WTC11 (cell line): ENCODE measurements around the gene SLC17A5. TPM values are rescaled to one million over a fixed set of nuclear protein-coding genes. Genes with fewer than 3 reads are reported as not detected.

ENCODE experiments used
- ATAC-seq: fragments of 200-7000 bp; cut with Tn5 transposase; 2 replicates; pipeline ENCODE4 v1.10.0; 2021; ENCODE audit warnings: mild to moderate bottlenecking, moderate library complexity
- CTCF ChIA-PET: fragments of 300-600 bp; sonication (Branson Sonifier 250); formaldehyde crosslinking; loops from one replicate; lab custom pipeline; 2021; ENCODE audit warnings: antibody characterized with exemption; lab: Charles Lee
- POLR2A ChIA-PET: fragments of 350-600 bp; sonication (Branson Sonifier 250); formaldehyde crosslinking; loops from one replicate; lab custom pipeline; 2021; ENCODE audit warnings: antibody characterized with exemption; lab: Charles Lee
- DNase-seq: peaks from one replicate; pipeline ENCODE4 v3.0.0; 2021; ENCODE audit warnings: low spot score
- H3K27ac Mint-ChIP-seq: 2 replicates; pipeline ENCODE4 v1.8.0; 2021; ENCODE audit warnings: mixed read lengths
- H3K27me3 Mint-ChIP-seq: 2 replicates; pipeline ENCODE4 v1.8.0; 2021; ENCODE audit warnings: low read depth, mild to moderate bottlenecking, moderate library complexity, mixed read lengths
- H3K36me3 Mint-ChIP-seq: 2 replicates; pipeline ENCODE4 v1.8.0; 2021; ENCODE audit warnings: mixed read lengths
- H3K4me1 Mint-ChIP-seq: 2 replicates; pipeline ENCODE4 v1.8.0; 2022; ENCODE audit warnings: mixed read lengths
- H3K4me3 Mint-ChIP-seq: 2 replicates; pipeline ENCODE4 v1.8.0; 2021; ENCODE audit warnings: mild to moderate bottlenecking, moderate library complexity, mixed read lengths
- H3K9me3 Mint-ChIP-seq: 2 replicates; pipeline ENCODE4 v1.8.0; 2021; ENCODE audit warnings: mixed read lengths
- EMX1 ChIP-seq: fragments of 250-450 bp; sonication (Bioruptor Pico); IDR thresholded peaks from 2 replicates; pipeline ENCODE4 v1.8.0; 2021; ENCODE audit warnings: mild to moderate bottlenecking
- ETV6 ChIP-seq: sonication (generic); formaldehyde crosslinking; IDR thresholded peaks from 2 replicates; pipeline ENCODE4 v1.8.1; 2022; ENCODE audit warnings: mild to moderate bottlenecking, missing genetic modification reagents
- GABPB1 ChIP-seq: sonication (generic); formaldehyde crosslinking; IDR thresholded peaks from 2 replicates; pipeline ENCODE4 v1.8.1; 2023; ENCODE audit warnings: mild to moderate bottlenecking, missing genetic modification reagents
- JUN ChIP-seq: sonication (generic); formaldehyde crosslinking; IDR thresholded peaks from 2 replicates; pipeline ENCODE4 v1.8.0; 2023; ENCODE audit warnings: mild to moderate bottlenecking, missing genetic modification reagents
- KAT7 ChIP-seq: sonication (generic); formaldehyde crosslinking; IDR thresholded peaks from 2 replicates; pipeline ENCODE4 v1.8.1; 2023; ENCODE audit warnings: missing genetic modification reagents, mild to moderate bottlenecking, borderline replicate concordance
- NR3C1 ChIP-seq: sonication (generic); formaldehyde crosslinking; conservative IDR thresholded peaks from 2 replicates; pipeline ENCODE4 v1.8.1; 2023; ENCODE audit warnings: low read depth, mild to moderate bottlenecking, missing genetic modification reagents
- RELA ChIP-seq: sonication (generic); formaldehyde crosslinking; IDR thresholded peaks from 2 replicates; pipeline ENCODE4 v1.8.1; 2022; ENCODE audit warnings: missing genetic modification reagents, mild to moderate bottlenecking, borderline replicate concordance
- SMAD4 ChIP-seq: sonication (generic); formaldehyde crosslinking; IDR thresholded peaks from 2 replicates; pipeline ENCODE4 v1.8.0; 2022; ENCODE audit warnings: mild to moderate bottlenecking, missing genetic modification reagents
- ZNF263 ChIP-seq: sonication (generic); formaldehyde crosslinking; IDR thresholded peaks from 2 replicates; pipeline ENCODE4 v1.8.1; 2022; ENCODE audit warnings: low read depth, mild to moderate bottlenecking, moderate library complexity, missing genetic modification reagents
- ZNF317 ChIP-seq: sonication (generic); formaldehyde crosslinking; IDR thresholded peaks from 2 replicates; pipeline ENCODE4 v1.8.1; 2023; ENCODE audit warnings: low read depth, mild to moderate bottlenecking, moderate library complexity, missing genetic modification reagents, borderline replicate concordance
- ZNF396 ChIP-seq: fragments of 250-450 bp; sonication (Bioruptor Pico); IDR thresholded peaks from 2 replicates; pipeline ENCODE4 v1.8.0; 2021; ENCODE audit warnings: mild to moderate bottlenecking, moderate library complexity, borderline replicate concordance
- ZNF416 ChIP-seq: fragments of 250-450 bp; sonication (Bioruptor Pico); IDR thresholded peaks from 2 replicates; pipeline ENCODE4 v1.9.0; 2021; ENCODE audit warnings: mild to moderate bottlenecking, inconsistent platforms
- ZNF671 ChIP-seq: fragments of 250-450 bp; sonication (Bioruptor Pico); IDR thresholded peaks from 2 replicates; pipeline ENCODE4 v1.8.0; 2021; ENCODE audit warnings: mild to moderate bottlenecking
- total RNA-seq: library from RNA; stranded (reverse); gene quantifications from 3 replicates; pipeline ENCODE4 v1.2.3, GENCODE V29; 2021
- TF ChIP-seq, protein P1 (sequence below): sonication (generic); formaldehyde crosslinking; IDR thresholded peaks from 2 replicates; pipeline ENCODE4 v1.8.1; 2022; ENCODE audit warnings: missing genetic modification reagents, borderline replicate concordance
- TF ChIP-seq, protein P2 (sequence below): sonication (generic); formaldehyde crosslinking; IDR thresholded peaks from 2 replicates; pipeline ENCODE4 v1.8.1; 2022; ENCODE audit warnings: low read depth, missing genetic modification reagents, borderline replicate concordance
- TF ChIP-seq, protein P3 (sequence below): sonication (generic); formaldehyde crosslinking; IDR thresholded peaks from 2 replicates; pipeline ENCODE4 v1.8.0; 2023; ENCODE audit warnings: missing genetic modification reagents, mild to moderate bottlenecking, borderline replicate concordance
- TF ChIP-seq, protein P4 (sequence below): fragments of 250-450 bp; sonication (Bioruptor Pico); IDR thresholded peaks from 2 replicates; pipeline ENCODE4 v1.9.0; 2021; ENCODE audit warnings: mild to moderate bottlenecking, borderline replicate concordance

SLC17A5 gene
- total RNA-seq, 1 experiment from 2014 or later = 9.3 TPM

DNA sequence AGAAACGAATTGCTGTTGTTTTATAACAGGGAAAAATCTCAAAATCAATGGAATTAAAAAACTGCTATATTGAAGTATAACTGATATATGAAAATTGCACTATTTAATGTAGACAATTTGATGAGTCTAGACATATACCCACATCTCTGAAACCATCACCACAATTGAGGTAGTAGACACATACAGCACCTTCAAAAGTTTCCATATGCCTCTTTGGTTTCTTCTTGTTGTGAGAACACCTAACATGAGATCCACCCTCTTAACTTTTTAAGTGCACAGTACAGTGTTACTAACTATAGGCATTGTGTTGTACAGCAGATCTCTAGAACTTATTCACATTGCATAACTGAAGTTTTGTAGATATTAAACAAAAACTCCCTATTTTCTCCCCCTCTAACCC, 14.0 kb upstream of the SLC17A5 start:
- Mint-ChIP-seq H3K36me3 (no peaks in the 10 kb centered on the region), H3K9me3 (no peaks in the 10 kb centered on the region), H3K4me3 (no peak overlapping the region), H3K27me3 (no peaks in the 10 kb centered on the region; the same call in 1 of the 2 replicates), H3K4me1 (no peaks in the 10 kb centered on the region), H3K27ac (no peak overlapping the region)
- DNase-seq (no peak), ATAC-seq (no peak)
- ChIA-PET POLR2A (no interaction called here), CTCF (no interaction called here)
- TF ChIP-seq NR3C1 = no peak
- TF ChIP-seq, protein P1, sequence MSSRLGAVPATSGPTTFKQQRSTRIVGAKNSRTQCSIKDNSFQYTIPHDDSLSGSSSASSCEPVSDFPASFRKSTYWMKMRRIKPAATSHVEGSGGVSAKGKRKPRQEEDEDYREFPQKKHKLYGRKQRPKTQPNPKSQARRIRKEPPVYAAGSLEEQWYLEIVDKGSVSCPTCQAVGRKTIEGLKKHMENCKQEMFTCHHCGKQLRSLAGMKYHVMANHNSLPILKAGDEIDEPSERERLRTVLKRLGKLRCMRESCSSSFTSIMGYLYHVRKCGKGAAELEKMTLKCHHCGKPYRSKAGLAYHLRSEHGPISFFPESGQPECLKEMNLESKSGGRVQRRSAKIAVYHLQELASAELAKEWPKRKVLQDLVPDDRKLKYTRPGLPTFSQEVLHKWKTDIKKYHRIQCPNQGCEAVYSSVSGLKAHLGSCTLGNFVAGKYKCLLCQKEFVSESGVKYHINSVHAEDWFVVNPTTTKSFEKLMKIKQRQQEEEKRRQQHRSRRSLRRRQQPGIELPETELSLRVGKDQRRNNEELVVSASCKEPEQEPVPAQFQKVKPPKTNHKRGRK (CRISPR knock-in tag) = no peak
- TF ChIP-seq ETV6 (CRISPR knock-in tag) = no peak
- TF ChIP-seq ZNF416 = no peak
- TF ChIP-seq, protein P2, sequence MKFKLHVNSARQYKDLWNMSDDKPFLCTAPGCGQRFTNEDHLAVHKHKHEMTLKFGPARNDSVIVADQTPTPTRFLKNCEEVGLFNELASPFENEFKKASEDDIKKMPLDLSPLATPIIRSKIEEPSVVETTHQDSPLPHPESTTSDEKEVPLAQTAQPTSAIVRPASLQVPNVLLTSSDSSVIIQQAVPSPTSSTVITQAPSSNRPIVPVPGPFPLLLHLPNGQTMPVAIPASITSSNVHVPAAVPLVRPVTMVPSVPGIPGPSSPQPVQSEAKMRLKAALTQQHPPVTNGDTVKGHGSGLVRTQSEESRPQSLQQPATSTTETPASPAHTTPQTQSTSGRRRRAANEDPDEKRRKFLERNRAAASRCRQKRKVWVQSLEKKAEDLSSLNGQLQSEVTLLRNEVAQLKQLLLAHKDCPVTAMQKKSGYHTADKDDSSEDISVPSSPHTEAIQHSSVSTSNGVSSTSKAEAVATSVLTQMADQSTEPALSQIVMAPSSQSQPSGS = no peak
- no peak for TF ChIP-seq SMAD4 (CRISPR knock-in tag)

DNA sequence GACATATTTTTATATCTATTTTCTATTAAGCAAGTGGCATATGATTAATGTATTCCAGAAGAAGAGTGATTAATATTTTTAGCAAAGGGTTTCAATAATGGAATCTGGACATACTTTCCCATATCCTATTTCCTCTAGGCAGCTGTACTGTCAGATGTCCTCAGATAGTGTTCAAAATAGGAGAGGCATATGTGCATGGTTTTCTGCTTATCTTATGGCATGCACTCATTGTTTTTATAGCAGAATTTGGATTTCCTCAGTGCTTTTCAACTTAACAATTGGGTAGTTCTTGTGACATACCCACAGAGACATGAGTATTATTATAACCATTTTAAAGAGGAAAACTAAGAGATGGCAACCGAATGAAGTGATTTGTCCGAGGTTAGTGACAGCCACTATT, 12.6 kb upstream of the SLC17A5 start:
- Mint-ChIP-seq H3K9me3 (peaks cover 4% of the 10 kb centered on the region; the same call in 1 of the 2 replicates), H3K27me3 (no peaks in the 10 kb centered on the region; the same call in 1 of the 2 replicates), H3K36me3 (peaks cover 2% of the 10 kb centered on the region; the same call in 1 of the 2 replicates), H3K4me3 (no peak overlapping the region)
- CTCF ChIA-PET = no interaction called here
- ATAC-seq = no peak
- POLR2A ChIA-PET = no interaction called here
- TF ChIP-seq ZNF671 (no peak), RELA (no peak), ETV6 (CRISPR knock-in tag) (no peak), KAT7 (CRISPR knock-in tag) (no peak), ZNF396 (CRISPR knock-in tag) (no peak), ZNF263 (no peak), GABPB1 (CRISPR knock-in tag) (no peak), EMX1 (CRISPR knock-in tag) (no peak), JUN (CRISPR knock-in tag) (no peak), ZNF317 (no peak)
- TF ChIP-seq, protein P3, sequence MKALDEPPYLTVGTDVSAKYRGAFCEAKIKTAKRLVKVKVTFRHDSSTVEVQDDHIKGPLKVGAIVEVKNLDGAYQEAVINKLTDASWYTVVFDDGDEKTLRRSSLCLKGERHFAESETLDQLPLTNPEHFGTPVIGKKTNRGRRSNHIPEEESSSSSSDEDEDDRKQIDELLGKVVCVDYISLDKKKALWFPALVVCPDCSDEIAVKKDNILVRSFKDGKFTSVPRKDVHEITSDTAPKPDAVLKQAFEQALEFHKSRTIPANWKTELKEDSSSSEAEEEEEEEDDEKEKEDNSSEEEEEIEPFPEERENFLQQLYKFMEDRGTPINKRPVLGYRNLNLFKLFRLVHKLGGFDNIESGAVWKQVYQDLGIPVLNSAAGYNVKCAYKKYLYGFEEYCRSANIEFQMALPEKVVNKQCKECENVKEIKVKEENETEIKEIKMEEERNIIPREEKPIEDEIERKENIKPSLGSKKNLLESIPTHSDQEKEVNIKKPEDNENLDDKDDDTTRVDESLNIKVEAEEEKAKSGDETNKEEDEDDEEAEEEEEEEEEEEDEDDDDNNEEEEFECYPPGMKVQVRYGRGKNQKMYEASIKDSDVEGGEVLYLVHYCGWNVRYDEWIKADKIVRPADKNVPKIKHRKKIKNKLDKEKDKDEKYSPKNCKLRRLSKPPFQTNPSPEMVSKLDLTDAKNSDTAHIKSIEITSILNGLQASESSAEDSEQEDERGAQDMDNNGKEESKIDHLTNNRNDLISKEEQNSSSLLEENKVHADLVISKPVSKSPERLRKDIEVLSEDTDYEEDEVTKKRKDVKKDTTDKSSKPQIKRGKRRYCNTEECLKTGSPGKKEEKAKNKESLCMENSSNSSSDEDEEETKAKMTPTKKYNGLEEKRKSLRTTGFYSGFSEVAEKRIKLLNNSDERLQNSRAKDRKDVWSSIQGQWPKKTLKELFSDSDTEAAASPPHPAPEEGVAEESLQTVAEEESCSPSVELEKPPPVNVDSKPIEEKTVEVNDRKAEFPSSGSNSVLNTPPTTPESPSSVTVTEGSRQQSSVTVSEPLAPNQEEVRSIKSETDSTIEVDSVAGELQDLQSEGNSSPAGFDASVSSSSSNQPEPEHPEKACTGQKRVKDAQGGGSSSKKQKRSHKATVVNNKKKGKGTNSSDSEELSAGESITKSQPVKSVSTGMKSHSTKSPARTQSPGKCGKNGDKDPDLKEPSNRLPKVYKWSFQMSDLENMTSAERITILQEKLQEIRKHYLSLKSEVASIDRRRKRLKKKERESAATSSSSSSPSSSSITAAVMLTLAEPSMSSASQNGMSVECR = no peak
- TF ChIP-seq, protein P4, sequence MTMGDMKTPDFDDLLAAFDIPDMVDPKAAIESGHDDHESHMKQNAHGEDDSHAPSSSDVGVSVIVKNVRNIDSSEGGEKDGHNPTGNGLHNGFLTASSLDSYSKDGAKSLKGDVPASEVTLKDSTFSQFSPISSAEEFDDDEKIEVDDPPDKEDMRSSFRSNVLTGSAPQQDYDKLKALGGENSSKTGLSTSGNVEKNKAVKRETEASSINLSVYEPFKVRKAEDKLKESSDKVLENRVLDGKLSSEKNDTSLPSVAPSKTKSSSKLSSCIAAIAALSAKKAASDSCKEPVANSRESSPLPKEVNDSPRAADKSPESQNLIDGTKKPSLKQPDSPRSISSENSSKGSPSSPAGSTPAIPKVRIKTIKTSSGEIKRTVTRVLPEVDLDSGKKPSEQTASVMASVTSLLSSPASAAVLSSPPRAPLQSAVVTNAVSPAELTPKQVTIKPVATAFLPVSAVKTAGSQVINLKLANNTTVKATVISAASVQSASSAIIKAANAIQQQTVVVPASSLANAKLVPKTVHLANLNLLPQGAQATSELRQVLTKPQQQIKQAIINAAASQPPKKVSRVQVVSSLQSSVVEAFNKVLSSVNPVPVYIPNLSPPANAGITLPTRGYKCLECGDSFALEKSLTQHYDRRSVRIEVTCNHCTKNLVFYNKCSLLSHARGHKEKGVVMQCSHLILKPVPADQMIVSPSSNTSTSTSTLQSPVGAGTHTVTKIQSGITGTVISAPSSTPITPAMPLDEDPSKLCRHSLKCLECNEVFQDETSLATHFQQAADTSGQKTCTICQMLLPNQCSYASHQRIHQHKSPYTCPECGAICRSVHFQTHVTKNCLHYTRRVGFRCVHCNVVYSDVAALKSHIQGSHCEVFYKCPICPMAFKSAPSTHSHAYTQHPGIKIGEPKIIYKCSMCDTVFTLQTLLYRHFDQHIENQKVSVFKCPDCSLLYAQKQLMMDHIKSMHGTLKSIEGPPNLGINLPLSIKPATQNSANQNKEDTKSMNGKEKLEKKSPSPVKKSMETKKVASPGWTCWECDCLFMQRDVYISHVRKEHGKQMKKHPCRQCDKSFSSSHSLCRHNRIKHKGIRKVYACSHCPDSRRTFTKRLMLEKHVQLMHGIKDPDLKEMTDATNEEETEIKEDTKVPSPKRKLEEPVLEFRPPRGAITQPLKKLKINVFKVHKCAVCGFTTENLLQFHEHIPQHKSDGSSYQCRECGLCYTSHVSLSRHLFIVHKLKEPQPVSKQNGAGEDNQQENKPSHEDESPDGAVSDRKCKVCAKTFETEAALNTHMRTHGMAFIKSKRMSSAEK = no peak
- TF ChIP-seq, all 79 proteins: peak for 0
- no peak for DNase-seq
- Mint-ChIP-seq H3K4me1 (no peaks in the 10 kb centered on the region), H3K27ac (no peak overlapping the region)
